Kidney (tissue), 14 donors: ENCODE data around the gene THY1. TPM values are rescaled to one million over a fixed set of nuclear protein-coding genes. Genes with fewer than 3 reads are reported as not detected.

Experiments used
- DNase-seq, 5 donors: peaks; one replicate each; pipeline ENCODE4 v3.0.0-alpha.2; 2013 to 2020
- FAIRE-seq: peaks from 2 replicates; lab custom pipeline; 2012; peaks lifted over from hg19 to GRCh38; lab: Jason Lieb, UNC
- H3K27ac ChIP-seq, 2 donors: one replicate each; pipeline ENCODE4 v1.7.0; 2013; ENCODE audit warnings: low read depth in 2 of 2, low read length in 2 of 2, inconsistent platforms in 1 of 2
- H3K27me3 ChIP-seq: one replicate; pipeline ENCODE4 v1.7.1; 2013; ENCODE audit warnings: low read length, inconsistent platforms; ENCODE audit not compliant: control insufficient read depth, insufficient read depth
- H3K36me3 ChIP-seq, 3 donors: one replicate each; pipeline versions ENCODE4 v1.7.0 to v1.7.1; 2013; ENCODE audit warnings: low read length in 3 of 3, control low read depth in 1 of 3, inconsistent platforms in 1 of 3; ENCODE audit not compliant: insufficient read depth in 3 of 3, control insufficient read depth in 2 of 3
- H3K4me1 ChIP-seq, 3 donors: one replicate each; pipeline versions ENCODE4 v1.7.0 to v1.7.1; 2013; ENCODE audit warnings: low read length in 3 of 3, inconsistent platforms in 1 of 3, low read depth in 1 of 3; ENCODE audit not compliant: control insufficient read depth in 2 of 3, insufficient read depth in 2 of 3
- H3K4me3 ChIP-seq, 3 donors: one replicate each; pipeline versions ENCODE4 v1.7.0 to v1.8.1; 2013; ENCODE audit warnings: low read length in 3 of 3, control low read depth in 1 of 3, inconsistent platforms in 1 of 3
- H3K9ac ChIP-seq, 3 donors: one replicate each; pipeline versions ENCODE4 v1.7.0 to v1.7.1; 2013; ENCODE audit warnings: low read length in 3 of 3, control low read depth in 1 of 3, inconsistent platforms in 1 of 3
- H3K9me3 ChIP-seq, 3 donors: one replicate each; pipeline versions ENCODE4 v1.7.0 to v1.7.1; 2013; ENCODE audit warnings: low read length in 3 of 3, control low read depth in 1 of 3, inconsistent platforms in 1 of 3; ENCODE audit not compliant: control insufficient read depth in 2 of 3, insufficient read depth in 1 of 3
- intact Hi-C: fragments of 100-400 bp; cut with DNase I; formaldehyde crosslinking; loops from one replicate; pipeline ENCODE4 v1.11.1; 2022
- polyA plus RNA-seq: library from polyadenylated mRNA; stranded (reverse); fragments of 350-450 nt; fragmentation: Illumina TruSeq; extraction: RNeasy Lipid Tissue Mini Kit (QIAGEN cat#74804); gene quantifications from one replicate; pipeline ENCODE4 v1.2.3, GENCODE V29; 2014; ENCODE audit warnings: low read depth, low replicate concordance; ENCODE audit not compliant: insufficient read depth
- total RNA-seq: library from RNA; stranded (reverse); fragmentation: NEBNext Ultra II Directional; extraction: Animal tissue kit (Norgen Biotek cat#: 25700); gene quantifications from one replicate; pipeline ENCODE4 v1.2.1, GENCODE V29; 2021
- TF ChIP-seq, protein P1 (sequence below): IDR thresholded peaks from 3 replicates; pipeline ENCODE4 v1.5.1; 2012; ENCODE audit warnings: mild to moderate bottlenecking, moderate library complexity, borderline replicate concordance; ENCODE audit not compliant: insufficient read depth; ENCODE audit errors: extremely low read depth
- donor health status: control.
- donor health status: control.
- donor health status: control.
- donor health status: control.
- donor health status: control.
- donor health status: DM: yes; HTN: yes; CAD: no.
- donor health status: Normal renal cell carcinoma (clear cell type).

THY1 gene
- total and polyA plus RNA-seq, 2 donors from 2014 or later = 17.5 to 240 TPM

DNA sequence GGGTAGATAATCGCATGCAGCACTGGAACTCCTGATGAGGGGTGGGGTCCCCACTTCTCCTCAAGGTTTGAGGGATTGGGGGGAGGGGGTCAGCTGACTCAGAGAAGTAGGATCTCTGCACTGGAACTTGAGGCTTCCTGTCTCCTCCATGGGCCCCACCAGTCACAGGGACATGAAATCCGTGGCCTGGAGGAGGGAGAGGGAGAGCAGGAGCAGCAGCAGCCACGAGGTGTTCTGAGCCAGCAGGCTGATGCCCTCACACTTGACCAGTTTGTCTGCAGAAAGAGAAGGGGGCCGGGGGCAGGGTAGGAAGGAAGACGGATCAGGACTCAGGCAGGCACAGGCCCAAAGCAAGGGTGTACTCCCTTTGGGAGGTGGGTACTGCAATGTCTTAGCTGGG lies 3.7 kb downstream of the THY1 start:
- H3K36me3 ChIP-seq = no peaks in the 10 kb centered on the region
- FAIRE-seq (no peak), DNase-seq (no peak)
- intact Hi-C loops = no loop called here
- H3K4me3 ChIP-seq = no peak overlapping the region
- H3K4me1 ChIP-seq = peaks cover 3 to 34% (median 30%) of the 10 kb centered on the region in 3 donors
- no peaks in the 10 kb centered on the region for H3K27me3 ChIP-seq
- H3K9me3 ChIP-seq = peaks cover 0 to 3% (median 0%) of the 10 kb centered on the region in 3 donors
- H3K9ac ChIP-seq = no peak overlapping the region
- TF ChIP-seq, protein P1, sequence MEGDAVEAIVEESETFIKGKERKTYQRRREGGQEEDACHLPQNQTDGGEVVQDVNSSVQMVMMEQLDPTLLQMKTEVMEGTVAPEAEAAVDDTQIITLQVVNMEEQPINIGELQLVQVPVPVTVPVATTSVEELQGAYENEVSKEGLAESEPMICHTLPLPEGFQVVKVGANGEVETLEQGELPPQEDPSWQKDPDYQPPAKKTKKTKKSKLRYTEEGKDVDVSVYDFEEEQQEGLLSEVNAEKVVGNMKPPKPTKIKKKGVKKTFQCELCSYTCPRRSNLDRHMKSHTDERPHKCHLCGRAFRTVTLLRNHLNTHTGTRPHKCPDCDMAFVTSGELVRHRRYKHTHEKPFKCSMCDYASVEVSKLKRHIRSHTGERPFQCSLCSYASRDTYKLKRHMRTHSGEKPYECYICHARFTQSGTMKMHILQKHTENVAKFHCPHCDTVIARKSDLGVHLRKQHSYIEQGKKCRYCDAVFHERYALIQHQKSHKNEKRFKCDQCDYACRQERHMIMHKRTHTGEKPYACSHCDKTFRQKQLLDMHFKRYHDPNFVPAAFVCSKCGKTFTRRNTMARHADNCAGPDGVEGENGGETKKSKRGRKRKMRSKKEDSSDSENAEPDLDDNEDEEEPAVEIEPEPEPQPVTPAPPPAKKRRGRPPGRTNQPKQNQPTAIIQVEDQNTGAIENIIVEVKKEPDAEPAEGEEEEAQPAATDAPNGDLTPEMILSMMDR = no peak
- peak overlapping the region in 1 of 2 donors; percentile 75 for H3K27ac ChIP-seq

DNA sequence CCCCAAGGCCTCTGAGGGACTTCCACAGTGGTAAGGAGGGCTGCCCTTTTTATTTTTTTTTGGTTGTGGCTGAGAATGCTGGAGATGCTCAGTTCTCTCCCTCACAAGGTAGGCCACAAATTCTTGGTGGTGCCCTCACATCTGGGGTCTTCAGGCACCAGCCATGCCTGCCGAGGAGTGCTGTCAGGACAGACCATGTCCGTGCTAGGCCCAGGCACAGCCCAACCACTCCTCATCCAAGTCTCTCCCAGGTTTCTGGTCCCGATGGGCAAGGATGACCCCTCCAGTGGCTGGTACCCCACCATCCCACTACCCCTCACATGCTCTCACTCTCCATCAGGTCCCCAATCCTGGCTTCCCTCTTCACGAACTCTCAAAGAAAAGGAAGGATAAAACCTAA lies 4.2 kb downstream of the THY1 start:
- Histone ChIP-seq H3K36me3 (no peaks in the 10 kb centered on the region), H3K9ac (no peak overlapping the region), H3K27ac (no peak overlapping the region), H3K4me3 (no peak overlapping the region), H3K4me1 (peaks cover 3 to 34% (median 30%) of the 10 kb centered on the region in 3 donors), H3K27me3 (no peaks in the 10 kb centered on the region), H3K9me3 (peaks cover 0 to 4% (median 0%) of the 10 kb centered on the region in 3 donors)
- intact Hi-C loops = no loop called here
- TF ChIP-seq, protein P1 = no peak
- DNase-seq (no peak), FAIRE-seq (no peak)

DNA sequence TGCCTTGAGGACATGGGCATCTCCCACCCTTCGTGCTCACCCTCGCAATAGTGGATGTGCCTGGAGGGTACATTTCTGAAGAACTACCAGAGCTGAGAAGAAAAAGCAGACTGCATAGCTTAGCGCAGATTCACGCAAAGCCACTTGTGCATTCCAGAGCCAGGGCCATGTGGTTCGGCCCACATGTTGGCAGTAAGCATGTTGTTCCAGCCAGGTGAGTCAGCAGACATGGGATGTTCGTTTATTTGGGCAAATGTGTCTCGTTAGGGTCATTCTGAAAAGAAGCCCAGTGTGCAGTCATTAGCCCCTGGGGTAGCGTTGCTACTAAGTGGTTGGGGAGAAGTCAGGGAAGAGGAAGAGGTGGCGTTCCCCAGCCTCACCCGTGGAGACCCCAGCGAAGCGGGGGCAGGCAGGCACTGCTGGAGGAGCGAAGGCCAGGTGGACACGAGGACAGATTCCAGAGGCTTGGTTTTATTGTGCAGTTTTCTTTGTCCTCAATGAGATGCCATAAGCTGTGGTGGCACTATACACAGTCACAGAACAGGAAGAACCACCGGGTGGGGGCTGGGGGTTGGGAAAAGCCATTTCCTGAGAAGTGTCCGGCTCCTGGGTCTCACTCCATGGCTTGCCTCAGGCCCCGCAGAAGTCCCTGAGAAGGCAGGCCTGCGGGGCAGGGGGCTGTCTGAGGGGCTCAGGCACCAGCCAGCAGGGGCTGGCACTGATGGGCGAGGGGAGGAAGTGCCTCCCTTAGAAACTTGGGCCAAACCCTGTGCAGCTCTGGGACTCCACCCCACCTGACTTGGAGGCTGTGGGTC lies 5.0 kb downstream of the THY1 start:
- H3K4me3 ChIP-seq = no peak overlapping the region
- peaks cover 0 to 4% (median 0%) of the 10 kb centered on the region in 3 donors for H3K9me3 ChIP-seq
- no peak for DNase-seq
- peak overlapping the region in 1 of 2 donors; percentile 24 for H3K27ac ChIP-seq
- no peak overlapping the region for H3K9ac ChIP-seq
- FAIRE-seq = no peak
- no peaks in the 10 kb centered on the region for H3K36me3 ChIP-seq
- peaks cover 3 to 34% (median 30%) of the 10 kb centered on the region in 3 donors for H3K4me1 ChIP-seq
- H3K27me3 ChIP-seq = no peaks in the 10 kb centered on the region
- intact Hi-C loops = no loop called here
- TF ChIP-seq, protein P1 = no peak
